Kidney epithelial cell (primary cell): ENCODE data around the gene GRB10. TPM values are rescaled to one million over a fixed set of nuclear protein-coding genes. Genes with fewer than 3 reads are reported as not detected.

Experiments
- DNase-seq: peaks from one replicate; pipeline ENCODE4 v3.0.0-alpha.2; 2010; ENCODE audit warnings: low read depth
- H3K27me3 ChIP-seq: 2 replicates; pipeline ENCODE4 v1.6.0; 2011; ENCODE audit warnings: low read length; ENCODE audit not compliant: control insufficient read depth, insufficient read depth
- H3K36me3 ChIP-seq: 2 replicates; pipeline ENCODE4 v1.5.1; 2011; ENCODE audit warnings: low read length; ENCODE audit not compliant: control insufficient read depth, insufficient read depth
- H3K4me3 ChIP-seq: 2 replicates; pipeline ENCODE4 v1.5.1; 2011; ENCODE audit warnings: low read depth, mild to moderate bottlenecking, control low read depth, low read length
- CTCF ChIP-seq: IDR thresholded peaks from 2 replicates; pipeline ENCODE4 v1.5.1; 2011; ENCODE audit warnings: mild to moderate bottlenecking, moderate library complexity, low read length, control low read depth, inconsistent platforms; ENCODE audit not compliant: insufficient read depth, poor library complexity, severe bottlenecking
- total RNA-seq: library from RNA; depleted of rRNA; stranded (reverse); fragments of >200 nt; gene quantifications from 2 replicates; pipeline ENCODE4 v1.2.3, GENCODE V29; 2015

Gene GRB10
- total RNA-seq, 1 donor from 2014 or later = 86.3 TPM

- DNase-seq = no peak
- no peak for TF ChIP-seq CTCF
These were observed 71.2 kb downstream of the GRB10 start for GRCh38 chr7:50711271-50712175.

GRCh38 chr7:50710441-50711154, 72.1 kb downstream of the GRB10 start:
- TF ChIP-seq CTCF = no peak

More at GRCh38 chr7:50711271-50712175, 71.2 kb downstream of the GRB10 start:
- H3K27me3 ChIP-seq = no peaks in the 10 kb centered on the region
- no peak overlapping the region for H3K4me3 ChIP-seq
- H3K36me3 ChIP-seq = peaks cover 1% of the 10 kb centered on the region

GRCh38 chr7:50709151-50709550, 73.5 kb downstream of the GRB10 start:
- no peak for TF ChIP-seq CTCF
- H3K4me3 ChIP-seq = no peak overlapping the region
- peaks cover 1% of the 10 kb centered on the region for H3K36me3 ChIP-seq
- H3K27me3 ChIP-seq = no peaks in the 10 kb centered on the region
- no peak for DNase-seq

More at GRCh38 chr7:50710441-50711154, 72.1 kb downstream of the GRB10 start:
- no peak for DNase-seq
- H3K36me3 ChIP-seq = peaks cover 1% of the 10 kb centered on the region
- H3K4me3 ChIP-seq = no peak overlapping the region
- H3K27me3 ChIP-seq = no peaks in the 10 kb centered on the region

GRCh38 chr7:50707236-50708006, 75.3 kb downstream of the GRB10 start:
- no peak for TF ChIP-seq CTCF
- no peak for DNase-seq
- H3K36me3 ChIP-seq = peaks cover 1% of the 10 kb centered on the region
- H3K27me3 ChIP-seq = no peaks in the 10 kb centered on the region
- H3K4me3 ChIP-seq = no peak overlapping the region

GRCh38 chr7:50706469-50706937, 76.2 kb downstream of the GRB10 start:
- no peak for TF ChIP-seq CTCF
- H3K36me3 ChIP-seq = peaks cover 1% of the 10 kb centered on the region
- DNase-seq = no peak
- no peaks in the 10 kb centered on the region for H3K27me3 ChIP-seq
- no peak overlapping the region for H3K4me3 ChIP-seq
